ENCODE measurements around the gene KCNJ8.
"Not testable (repeated sequence)": the region's sequence is repeated elsewhere in the genome, so short reads cannot be mapped to it uniquely, and the experiment has no call there.

KCNJ8 gene

GRCh38 chr12:21801522-21802288 lies 27.2 kb upstream of the KCNJ8 start:
- in situ Hi-C loops (cut with HindIII; ENCODE audit: low sequenced_read_pairs) = no loop called here
- no peak for TF ChIP-seq CTCF (IDR thresholded peaks at IDR 0.05; ENCODE audit: low read depth, low read length, missing control alignments)
- DNase-seq (ENCODE audit: low read depth) = no peak
- H3K4me3 ChIP-seq (ENCODE audit: low read depth, low read length) = no peak overlapping the region

- no peak for DNase-seq (ENCODE audit: low read depth)
- in situ Hi-C loops (cut with HindIII; ENCODE audit: low sequenced_read_pairs) = no loop called here
- H3K4me3 ChIP-seq (ENCODE audit: low read depth, low read length) = no peak overlapping the region
- no peak for TF ChIP-seq CTCF (IDR thresholded peaks at IDR 0.05; ENCODE audit: low read depth, low read length, missing control alignments)
These were observed 25.5 kb upstream of the KCNJ8 start for GRCh38 chr12:21800011-21800410.

GRCh38 chr12:21797539-21797938 lies 23.0 kb upstream of the KCNJ8 start:
- H3K4me3 ChIP-seq (ENCODE audit: low read depth, low read length) = no peak overlapping the region
- DNase-seq (ENCODE audit: low read depth) = no peak
- in situ Hi-C loops (cut with HindIII; ENCODE audit: low sequenced_read_pairs) = no loop called here
- TF ChIP-seq CTCF (IDR thresholded peaks at IDR 0.05; ENCODE audit: low read depth, low read length, missing control alignments) = no peak

- in situ Hi-C loops (cut with HindIII; ENCODE audit: low sequenced_read_pairs) = no loop called here
- no peak for DNase-seq (ENCODE audit: low read depth)
- TF ChIP-seq CTCF (IDR thresholded peaks at IDR 0.05; ENCODE audit: low read depth, low read length, missing control alignments) = no peak
- H3K4me3 ChIP-seq (ENCODE audit: low read depth, low read length) = no peak overlapping the region
These were observed 21.3 kb upstream of the KCNJ8 start for GRCh38 chr12:21795648-21796328.

- H3K4me3 ChIP-seq (ENCODE audit: low read depth, low read length); in situ Hi-C loops (cut with HindIII; ENCODE audit: low sequenced_read_pairs); DNase-seq (ENCODE audit: low read depth): not testable (repeated sequence)
These were observed 20.5 kb upstream of the KCNJ8 start for GRCh38 chr12:21794807-21795595.

- H3K4me3 ChIP-seq (ENCODE audit: low read depth, low read length); DNase-seq (ENCODE audit: low read depth); in situ Hi-C loops (cut with HindIII; ENCODE audit: low sequenced_read_pairs): not testable (repeated sequence)
These were observed 15.2 kb upstream of the KCNJ8 start for GRCh38 chr12:21789687-21790086.

GRCh38 chr12:21788089-21788983 lies 13.8 kb upstream of the KCNJ8 start:
- no peak overlapping the region for H3K4me3 ChIP-seq (ENCODE audit: low read depth, low read length)
- TF ChIP-seq CTCF (IDR thresholded peaks at IDR 0.05; ENCODE audit: low read depth, low read length, missing control alignments) = no peak
- DNase-seq (ENCODE audit: low read depth) = no peak
- in situ Hi-C loops (cut with HindIII; ENCODE audit: low sequenced_read_pairs) = no loop called here

All from astrocyte of the cerebellum (primary cell).